Fibroblast of villous mesenchyme (primary cell): Measurements from ENCODE around the gene SPIN1. TPM values are rescaled to one million over a fixed set of nuclear protein-coding genes. Genes with fewer than 3 reads are reported as not detected.

Experiments used
- DNase-seq: peaks from one replicate; pipeline ENCODE4 v3.0.0-alpha.2; 2010; ENCODE audit warnings: low read depth
- H3K4me3 ChIP-seq: 2 replicates; pipeline ENCODE4 v1.5.1; 2011; ENCODE audit warnings: low read depth, mild to moderate bottlenecking, low read length
- CTCF ChIP-seq: IDR thresholded peaks from 2 replicates; pipeline ENCODE4 v1.5.1; 2012; ENCODE audit warnings: low read depth, mild to moderate bottlenecking, low read length; ENCODE audit not compliant: insufficient read depth
- total RNA-seq: library from RNA; depleted of rRNA; stranded (reverse); fragments of >200 nt; gene quantifications from 2 replicates; pipeline ENCODE4 v1.2.3, GENCODE V29; 2012

Gene SPIN1
- total RNA-seq, 1 donor: 165 TPM

- DNase-seq: no peak
- H3K4me3 ChIP-seq: no peak overlapping the region
- no peak for TF ChIP-seq CTCF
Observed at GRCh38 chr9:88418715-88419540, 30.7 kb downstream of the SPIN1 start.

GRCh38 chr9:88420227-88420626, 32.0 kb downstream of the SPIN1 start:
- DNase-seq: peak; percentile 79
- TF ChIP-seq CTCF: no peak
- peak overlapping the region; percentile 21 for H3K4me3 ChIP-seq

GRCh38 chr9:88421348-88421747, 33.1 kb downstream of the SPIN1 start:
- H3K4me3 ChIP-seq: no peak overlapping the region
- no peak for TF ChIP-seq CTCF
- no peak for DNase-seq

GRCh38 chr9:88425538-88425950, 37.3 kb downstream of the SPIN1 start:
- peak; percentile 80 for DNase-seq
- no peak for TF ChIP-seq CTCF
- H3K4me3 ChIP-seq: no peak overlapping the region

- no peak for TF ChIP-seq CTCF
- DNase-seq: peak; percentile 71
Observed at GRCh38 chr9:88426651-88427050, 38.4 kb downstream of the SPIN1 start.

GRCh38 chr9:88429595-88430430, 41.6 kb downstream of the SPIN1 start:
- no peak overlapping the region for H3K4me3 ChIP-seq
- TF ChIP-seq CTCF: no peak
- peak; percentile 41 for DNase-seq

More at GRCh38 chr9:88426651-88427050, 38.4 kb downstream of the SPIN1 start:
- no peak overlapping the region for H3K4me3 ChIP-seq
